Endothelial cell (in vitro differentiated cells): ENCODE measurements around the gene JOSD2. TPM values are rescaled to one million over a fixed set of nuclear protein-coding genes. Genes with fewer than 3 reads are reported as not detected.
"Not testable (repeated sequence)": the region's sequence is repeated elsewhere in the genome, so short reads cannot be mapped to it uniquely, and the experiment has no call there.

ENCODE experiments used
- DNase-seq: peaks from one replicate; pipeline ENCODE4 v3.0.0; 2021; ENCODE audit warnings: low spot score
- H3K27ac Mint-ChIP-seq: one replicate; pipeline ENCODE4 v1.8.0; 2021; ENCODE audit warnings: mixed read lengths, inconsistent platforms; ENCODE audit not compliant: unreplicated experiment
- H3K27me3 Mint-ChIP-seq: one replicate; pipeline ENCODE4 v1.8.0; 2021; ENCODE audit warnings: mild to moderate bottlenecking, moderate library complexity, mixed read lengths, inconsistent platforms; ENCODE audit not compliant: unreplicated experiment
- H3K36me3 Mint-ChIP-seq: one replicate; pipeline ENCODE4 v1.8.0; 2021; ENCODE audit warnings: mild to moderate bottlenecking, low read depth, mixed read lengths, inconsistent platforms; ENCODE audit not compliant: unreplicated experiment
- H3K4me1 Mint-ChIP-seq: one replicate; pipeline ENCODE4 v1.8.0; 2021; ENCODE audit warnings: mild to moderate bottlenecking, mixed read lengths, inconsistent platforms; ENCODE audit not compliant: unreplicated experiment
- H3K4me3 Mint-ChIP-seq: one replicate; pipeline ENCODE4 v1.8.0; 2021; ENCODE audit warnings: mild to moderate bottlenecking, mixed read lengths, inconsistent platforms; ENCODE audit not compliant: unreplicated experiment
- H3K9me3 Mint-ChIP-seq: one replicate; pipeline ENCODE4 v1.8.0; 2021; ENCODE audit warnings: mixed read lengths, inconsistent platforms; ENCODE audit not compliant: unreplicated experiment
- total RNA-seq: library from RNA; stranded (reverse); fragmentation: NEBNext Ultra II Directional; extraction: Animal tissue kit (Norgen Biotek cat#: 25700); gene quantifications from one replicate; pipeline ENCODE4 v1.2.1, GENCODE V29; 2021; ENCODE audit not compliant: unreplicated experiment
- TF ChIP-seq, protein P1 (sequence below): fragments of 200-600 bp; sonication (generic); IDR thresholded peaks from one replicate; pipeline ENCODE4 v1.5.0; 2021; ENCODE audit warnings: antibody characterized with exemption; ENCODE audit not compliant: unreplicated experiment

The JOSD2 gene
- total RNA-seq, 1 donor from 2014 or later: 0.46 TPM

DNA sequence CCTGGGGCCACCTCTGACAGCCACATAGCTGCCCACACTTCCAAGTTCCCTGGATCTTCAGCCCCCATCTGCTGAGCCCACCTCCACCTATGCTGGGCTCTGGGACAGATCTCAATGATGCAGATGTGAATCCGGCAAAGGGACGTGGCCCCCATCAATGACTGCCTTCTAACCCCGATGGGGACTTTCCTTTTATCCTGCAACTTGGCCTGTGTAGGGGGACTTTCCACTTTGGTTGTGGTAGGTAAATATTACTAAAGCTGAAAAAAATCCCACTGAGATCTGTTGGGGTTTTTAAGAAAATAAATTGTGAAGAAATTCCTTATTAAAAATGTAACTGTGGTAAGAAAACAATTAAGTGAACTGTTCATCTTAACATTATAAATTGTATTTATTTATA is 23.5 kb upstream of the JOSD2 start:
- H3K9me3 Mint-ChIP-seq: peaks cover 23% of the 10 kb centered on the region
- H3K4me3 Mint-ChIP-seq: no peak overlapping the region
- no peak for DNase-seq
- no peaks in the 10 kb centered on the region for H3K4me1 Mint-ChIP-seq
- peaks cover 6% of the 10 kb centered on the region for H3K27me3 Mint-ChIP-seq
- TF ChIP-seq, protein P1, sequence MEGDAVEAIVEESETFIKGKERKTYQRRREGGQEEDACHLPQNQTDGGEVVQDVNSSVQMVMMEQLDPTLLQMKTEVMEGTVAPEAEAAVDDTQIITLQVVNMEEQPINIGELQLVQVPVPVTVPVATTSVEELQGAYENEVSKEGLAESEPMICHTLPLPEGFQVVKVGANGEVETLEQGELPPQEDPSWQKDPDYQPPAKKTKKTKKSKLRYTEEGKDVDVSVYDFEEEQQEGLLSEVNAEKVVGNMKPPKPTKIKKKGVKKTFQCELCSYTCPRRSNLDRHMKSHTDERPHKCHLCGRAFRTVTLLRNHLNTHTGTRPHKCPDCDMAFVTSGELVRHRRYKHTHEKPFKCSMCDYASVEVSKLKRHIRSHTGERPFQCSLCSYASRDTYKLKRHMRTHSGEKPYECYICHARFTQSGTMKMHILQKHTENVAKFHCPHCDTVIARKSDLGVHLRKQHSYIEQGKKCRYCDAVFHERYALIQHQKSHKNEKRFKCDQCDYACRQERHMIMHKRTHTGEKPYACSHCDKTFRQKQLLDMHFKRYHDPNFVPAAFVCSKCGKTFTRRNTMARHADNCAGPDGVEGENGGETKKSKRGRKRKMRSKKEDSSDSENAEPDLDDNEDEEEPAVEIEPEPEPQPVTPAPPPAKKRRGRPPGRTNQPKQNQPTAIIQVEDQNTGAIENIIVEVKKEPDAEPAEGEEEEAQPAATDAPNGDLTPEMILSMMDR: no peak
- peaks cover 25% of the 10 kb centered on the region for H3K36me3 Mint-ChIP-seq
- H3K27ac Mint-ChIP-seq: no peak overlapping the region

DNA sequence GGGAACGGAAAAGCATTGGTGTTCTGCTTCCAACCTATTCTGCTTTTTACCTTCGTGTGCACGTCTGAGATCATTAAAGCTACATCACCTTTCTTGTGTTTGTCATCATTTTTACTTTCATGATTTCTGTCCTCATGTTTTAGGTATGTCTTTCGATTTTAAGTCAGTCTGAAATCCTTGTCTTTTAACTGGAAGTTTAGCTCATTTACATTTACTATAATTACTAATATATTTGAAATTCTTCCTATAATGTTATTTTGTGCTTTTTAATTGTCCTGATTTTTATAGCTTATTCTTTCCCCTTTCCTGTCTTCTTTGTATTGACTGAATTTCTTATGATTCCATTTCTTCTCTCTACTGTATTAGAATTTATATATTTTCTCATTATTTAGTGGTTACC is 22.0 kb upstream of the JOSD2 start:
- TF ChIP-seq, protein P1: no peak
- peaks cover 25% of the 10 kb centered on the region for H3K36me3 Mint-ChIP-seq
- no peaks in the 10 kb centered on the region for H3K4me1 Mint-ChIP-seq
- H3K27me3 Mint-ChIP-seq: peaks cover 6% of the 10 kb centered on the region
- no peak overlapping the region for H3K27ac Mint-ChIP-seq
- peaks cover 23% of the 10 kb centered on the region for H3K9me3 Mint-ChIP-seq
- H3K4me3 Mint-ChIP-seq: peak overlapping the region; percentile 11
- no peak for DNase-seq

DNA sequence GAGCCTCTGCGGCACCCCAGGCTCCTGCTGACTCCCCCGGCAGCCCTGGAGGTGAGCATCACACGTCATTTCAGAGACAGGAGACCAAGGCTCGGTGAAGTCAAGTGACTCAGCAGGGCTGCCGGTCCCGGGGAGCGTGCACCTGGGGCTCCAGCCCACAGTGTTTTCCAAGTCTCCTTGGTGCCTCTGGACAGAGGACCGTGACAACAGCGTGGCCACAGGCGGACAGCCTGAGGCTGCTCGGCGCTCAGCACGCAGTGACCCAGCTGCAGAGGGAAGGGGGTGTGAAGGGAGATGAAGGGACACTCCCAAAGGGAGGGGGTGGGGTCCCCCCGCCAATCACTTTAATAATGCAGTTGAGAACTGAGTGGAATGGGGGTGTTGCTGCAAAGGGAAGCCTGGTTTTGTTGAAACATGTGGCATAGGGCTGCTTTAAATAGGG is 20.2 kb upstream of the JOSD2 start:
- Mint-ChIP-seq H3K4me3 (no peak overlapping the region), H3K27ac (no peak overlapping the region), H3K27me3 (peaks cover 3% of the 10 kb centered on the region), H3K9me3 (peaks cover 14% of the 10 kb centered on the region), H3K4me1 (no peaks in the 10 kb centered on the region), H3K36me3 (peaks cover 21% of the 10 kb centered on the region)
- TF ChIP-seq, protein P1: no peak
- DNase-seq: no peak

DNA sequence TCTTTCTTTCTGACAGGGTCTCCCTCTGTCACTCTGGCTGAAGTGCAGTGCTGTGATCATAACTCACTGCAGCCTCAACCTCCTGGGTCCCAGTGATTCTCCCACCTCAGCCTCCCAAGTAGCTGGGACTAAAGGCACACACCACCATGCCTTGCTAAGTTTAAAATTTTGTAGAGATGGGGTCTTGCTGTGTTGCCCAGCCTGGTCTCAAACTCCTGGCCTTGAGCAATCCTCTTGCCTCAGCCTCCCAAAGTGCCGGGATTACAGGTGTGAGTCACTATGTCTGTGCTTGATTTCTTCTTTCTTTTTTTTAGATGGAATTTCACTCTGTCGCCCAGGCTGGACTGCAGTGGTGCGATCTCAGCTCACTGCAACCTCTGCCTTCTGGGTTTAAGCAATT is 17.1 kb upstream of the JOSD2 start:
- H3K4me1 Mint-ChIP-seq, H3K36me3 Mint-ChIP-seq, DNase-seq, H3K27me3 Mint-ChIP-seq, H3K27ac Mint-ChIP-seq, H3K4me3 Mint-ChIP-seq: not testable (repeated sequence)
- peaks cover 10% of the 10 kb centered on the region for H3K9me3 Mint-ChIP-seq

DNA sequence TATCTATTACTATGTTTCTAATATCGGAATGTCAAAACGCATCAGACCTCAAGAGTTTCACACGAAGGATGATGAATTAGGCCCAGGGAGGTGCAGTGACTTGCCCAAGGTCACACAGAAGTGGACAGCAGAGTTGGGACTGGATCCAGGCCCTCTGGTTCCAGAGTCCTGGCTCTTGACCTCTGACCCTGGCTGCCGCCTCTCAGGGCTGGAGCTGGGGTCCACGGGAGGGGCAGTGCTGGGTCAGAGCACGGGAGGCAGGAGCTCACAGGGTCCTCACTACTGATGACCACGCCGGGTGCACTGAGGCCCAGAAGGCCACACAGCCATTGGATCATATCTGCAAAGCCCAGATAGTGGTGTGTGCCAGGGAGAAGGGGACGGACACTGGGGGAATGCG is 11.9 kb upstream of the JOSD2 start:
- Mint-ChIP-seq H3K9me3 (peaks cover 12% of the 10 kb centered on the region), H3K4me1 (no peaks in the 10 kb centered on the region), H3K27me3 (peaks cover 6% of the 10 kb centered on the region), H3K27ac (no peak overlapping the region), H3K36me3 (peaks cover 4% of the 10 kb centered on the region), H3K4me3 (no peak overlapping the region)
- TF ChIP-seq, protein P1: no peak
- no peak for DNase-seq
